ENCODE measurements around the gene ARHGAP33. TPM values are rescaled to one million over a fixed set of nuclear protein-coding genes. Genes with fewer than 3 reads are reported as not detected.
A peak's percentile ranks its signal among the peaks of the same experiment; 100 is the strongest.

ARHGAP33 gene
- total RNA-seq, 2 donors from 2014 or later = 6.0 to 25.0 TPM

GRCh38 chr19:35753634-35754369 lies 21.6 kb upstream of the ARHGAP33 start:
- Histone ChIP-seq H3K27ac (no peak overlapping the region), H3K9ac (ENCODE audit: low read depth in 2 of 2, low read length in 2 of 2) (no peak overlapping the region), H3K36me3 (peaks cover 5% of the 10 kb centered on the region), H3K4me1 (no peaks in the 10 kb centered on the region), H3K27me3 (no peaks in the 10 kb centered on the region), H3K9me3 (no peaks in the 10 kb centered on the region), H3K4me3 (no peak overlapping the region)
- intact Hi-C loops (cut with DNase I) = no loop called here
- no peak for TF ChIP-seq CTCF (IDR thresholded peaks at IDR 0.05)
- DNase-seq = no peak

GRCh38 chr19:35754370-35755130 lies 20.8 kb upstream of the ARHGAP33 start:
- H3K4me1 ChIP-seq = no peaks in the 10 kb centered on the region

GRCh38 chr19:35755131-35755549 lies 20.2 kb upstream of the ARHGAP33 start:
- H3K9ac ChIP-seq (ENCODE audit: low read depth in 2 of 2, low read length in 2 of 2) = peak overlapping the region; percentile 30 to 55
- no peak for DNase-seq
- peaks cover 5% of the 10 kb centered on the region for H3K36me3 ChIP-seq
- peak overlapping the region; percentile 26 for H3K4me3 ChIP-seq
- intact Hi-C loops (cut with DNase I) = no loop called here
- H3K27ac ChIP-seq = no peak overlapping the region
- TF ChIP-seq CTCF (IDR thresholded peaks at IDR 0.05) = no peak
- no peaks in the 10 kb centered on the region for H3K9me3 ChIP-seq
- H3K27me3 ChIP-seq = no peaks in the 10 kb centered on the region
- no peaks in the 10 kb centered on the region for H3K4me1 ChIP-seq

More at GRCh38 chr19:35754370-35755130, 20.8 kb upstream of the ARHGAP33 start:
- Histone ChIP-seq H3K4me3 (no peak overlapping the region), H3K36me3 (peaks cover 5% of the 10 kb centered on the region), H3K9ac (ENCODE audit: low read depth in 2 of 2, low read length in 2 of 2) (peak overlapping the region in 1 of 2 donors; percentile 30), H3K27me3 (no peaks in the 10 kb centered on the region), H3K27ac (no peak overlapping the region), H3K9me3 (no peaks in the 10 kb centered on the region)
- DNase-seq = no peak
- intact Hi-C loops (cut with DNase I) = no loop called here
- TF ChIP-seq CTCF (IDR thresholded peaks at IDR 0.05) = no peak

- no peaks in the 10 kb centered on the region for H3K4me1 ChIP-seq
- H3K4me3 ChIP-seq = peak overlapping the region; percentile 26
- peak; percentile 73 for DNase-seq
- H3K27ac ChIP-seq = peak overlapping the region; percentile 72
- no peaks in the 10 kb centered on the region for H3K9me3 ChIP-seq
- intact Hi-C loops (cut with DNase I) = no loop called here
- no peak for TF ChIP-seq CTCF (IDR thresholded peaks at IDR 0.05)
- peaks cover 5% of the 10 kb centered on the region for H3K36me3 ChIP-seq
- H3K9ac ChIP-seq (ENCODE audit: low read depth in 2 of 2, low read length in 2 of 2) = peak overlapping the region; percentile 53 to 55
- H3K27me3 ChIP-seq = no peaks in the 10 kb centered on the region
Observed at GRCh38 chr19:35755550-35756376, 19.6 kb upstream of the ARHGAP33 start.

Measured in colonic mucosa (tissue), 4 donors.